IMR-90 (cell line): ENCODE measurements around the gene SLIT3. TPM values are rescaled to one million over a fixed set of nuclear protein-coding genes. Genes with fewer than 3 reads are reported as not detected.

ENCODE experiments used
- ATAC-seq: fragments of 200-7000 bp; cut with Tn5 transposase; 2 replicates; pipeline ENCODE4 v1.9.1; 2020; ENCODE audit warnings: low read depth, mild to moderate bottlenecking, moderate library complexity
- BruUV-seq: library from RNA; stranded (reverse); fragments of 400-500 nt; replicated peaks from 2 replicates; lab custom pipeline; 2021; lab: Mats Ljungman, UMichigan
- CTCF ChIA-PET: fragments of 300-600 bp; formaldehyde crosslinking; extraction: SDS; loops from one replicate; lab custom pipeline; 2021; ENCODE audit warnings: antibody characterized with exemption; lab: Yijun Ruan, JAX
- POLR2A ChIA-PET: fragments of 300-600 bp; sonication (Branson Sonifier 250); formaldehyde crosslinking; loops from one replicate; lab custom pipeline; 2022; ENCODE audit warnings: antibody characterized with exemption; ENCODE audit not compliant: unreplicated experiment; lab: Charles Lee
- DNase-seq: peaks from one replicate; pipeline ENCODE4 v3.0.0; 2013
- H2AFZ ChIP-seq: replicated peaks from 2 replicates; pipeline ENCODE3; 2013; ENCODE audit warnings: low read length, mild to moderate bottlenecking; ENCODE audit not compliant: poor library complexity
- H2AK5ac ChIP-seq: 2 replicates; pipeline ENCODE4 v1.6.1; 2013; ENCODE audit warnings: low read depth, low read length, inconsistent platforms
- H2AK9ac ChIP-seq: replicated peaks from 2 replicates; pipeline ENCODE3; 2013; ENCODE audit warnings: mild to moderate bottlenecking, low read depth, low read length, moderate library complexity; ENCODE audit not compliant: poor library complexity
- H2BK120ac ChIP-seq: 2 replicates; pipeline ENCODE4 v1.6.1; 2013; ENCODE audit warnings: low read depth, low read length, inconsistent platforms
- H2BK15ac ChIP-seq: 3 replicates; pipeline ENCODE4 v1.6.1; 2013; ENCODE audit warnings: low read depth, low read length, inconsistent platforms
- H2BK20ac ChIP-seq: 2 replicates; pipeline ENCODE4 v1.6.1; 2013; ENCODE audit warnings: low read depth, mild to moderate bottlenecking, inconsistent platforms, low read length, moderate library complexity
- H2BK5ac ChIP-seq: 2 replicates; pipeline ENCODE4 v1.6.1; 2013; ENCODE audit warnings: mild to moderate bottlenecking, low read depth, low read length, inconsistent platforms; ENCODE audit not compliant: poor library complexity, severe bottlenecking
- H3K14ac ChIP-seq: replicated peaks from 2 replicates; pipeline ENCODE4 v1.6.1; 2013; ENCODE audit warnings: low read depth, low read length, inconsistent platforms
- H3K18ac ChIP-seq: 2 replicates; pipeline ENCODE4 v1.6.1; 2013; ENCODE audit warnings: low read depth, low read length, control low read depth
- H3K23ac ChIP-seq: 2 replicates; pipeline ENCODE4 v1.6.1; 2013; ENCODE audit warnings: low read depth, low read length, inconsistent platforms
- H3K27ac ChIP-seq: 2 replicates; pipeline ENCODE4 v1.5.1; 2013; ENCODE audit warnings: mild to moderate bottlenecking, control low read depth, low read length; ENCODE audit not compliant: insufficient read depth
- H3K27me3 ChIP-seq: 2 replicates; pipeline ENCODE4 v1.6.1; 2013; ENCODE audit warnings: low read length; ENCODE audit not compliant: control insufficient read depth, insufficient read depth
- H3K36me3 ChIP-seq: 2 replicates; pipeline ENCODE4 v1.6.1; 2013; ENCODE audit warnings: low read length, mixed read lengths; ENCODE audit not compliant: control insufficient read depth, insufficient read depth
- H3K4ac ChIP-seq: 2 replicates; pipeline ENCODE4 v1.6.1; 2013; ENCODE audit warnings: low read depth, low read length, inconsistent platforms
- H3K4me1 ChIP-seq: 2 replicates; pipeline ENCODE4 v1.6.1; 2013; ENCODE audit warnings: low read length, mixed read lengths; ENCODE audit not compliant: control insufficient read depth, insufficient read depth
- H3K4me2 ChIP-seq: 2 replicates; pipeline ENCODE4 v1.6.1; 2013; ENCODE audit warnings: low read depth, mild to moderate bottlenecking, control low read depth, low read length, moderate library complexity
- H3K4me3 ChIP-seq: 2 replicates; pipeline ENCODE4 v1.5.1; 2013; ENCODE audit warnings: low read depth, mild to moderate bottlenecking, control low read depth, low read length, moderate library complexity; ENCODE audit not compliant: insufficient read depth
- H3K56ac ChIP-seq: 2 replicates; pipeline ENCODE4 v1.6.1; 2013; ENCODE audit warnings: low read length, inconsistent platforms; ENCODE audit not compliant: insufficient read depth; ENCODE audit errors: extremely low read depth
- H3K79me1 ChIP-seq, 2 experiments: 2 replicates each; pipeline ENCODE4 v1.6.1; 2013; ENCODE audit warnings: low read length in 2 of 2, inconsistent platforms in 1 of 2, low read depth in 1 of 2
- H3K9ac ChIP-seq: 2 replicates; pipeline ENCODE4 v1.6.1; 2013; ENCODE audit warnings: low read depth, low read length, control low read depth
- H3K9me1 ChIP-seq: 2 replicates; pipeline ENCODE4 v1.6.1; 2013; ENCODE audit warnings: low read length, inconsistent platforms; ENCODE audit not compliant: insufficient read depth
- H3K9me3 ChIP-seq: 2 replicates; pipeline ENCODE4 v1.6.1; 2013; ENCODE audit warnings: low read length; ENCODE audit not compliant: control insufficient read depth, insufficient read depth
- H4K20me1 ChIP-seq: 2 replicates; pipeline ENCODE4 v1.6.1; 2013; ENCODE audit warnings: low read length, inconsistent platforms; ENCODE audit not compliant: insufficient read depth
- H4K5ac ChIP-seq: 2 replicates; pipeline ENCODE4 v1.6.1; 2013; ENCODE audit warnings: mild to moderate bottlenecking, low read depth, low read length, control low read depth
- H4K8ac ChIP-seq, 2 experiments: 2 replicates each; pipeline ENCODE4 v1.6.1; 2013; ENCODE audit warnings: low read depth in 2 of 2, low read length in 2 of 2, control low read depth in 1 of 2, inconsistent platforms in 1 of 2
- H4K91ac ChIP-seq: 2 replicates; pipeline ENCODE4 v1.6.1; 2013; ENCODE audit warnings: low read depth, low read length, inconsistent platforms; ENCODE audit not compliant: insufficient read depth
- BHLHE40 ChIP-seq: fragments of 150-350 bp; IDR thresholded peaks from 2 replicates; pipeline ENCODE4 v1.6.1; 2016; ENCODE audit warnings: mild to moderate bottlenecking, low read depth, low read length
- FOS ChIP-seq: fragments of 150-350 bp; IDR thresholded peaks from 2 replicates; pipeline ENCODE4 v1.6.1; 2016; ENCODE audit warnings: low read depth, low read length
- MAFK ChIP-seq: IDR thresholded peaks from 2 replicates; pipeline ENCODE4 v1.6.1; 2012; ENCODE audit warnings: low read depth, low read length, improper control_type of control experiment
- NFE2L2 ChIP-seq: fragments of 150-350 bp; IDR thresholded peaks from 2 replicates; pipeline ENCODE4 v1.6.1; 2016; ENCODE audit warnings: low read depth, mild to moderate bottlenecking, low read length
- POLR2A ChIP-seq: IDR thresholded peaks from 2 replicates; pipeline ENCODE4 v1.6.1; 2012; ENCODE audit warnings: mild to moderate bottlenecking, low read depth, low read length
- RCOR1 ChIP-seq: IDR thresholded peaks from 2 replicates; pipeline ENCODE4 v1.6.1; 2012; ENCODE audit warnings: mild to moderate bottlenecking, low read length, improper control_type of control experiment; ENCODE audit not compliant: insufficient replicate concordance
- RFX5 ChIP-seq: IDR thresholded peaks from 2 replicates; pipeline ENCODE4 v1.8.0; 2012; ENCODE audit warnings: low read depth, mild to moderate bottlenecking, low read length, moderate library complexity
- SMC3 ChIP-seq: fragments of 150-350 bp; IDR thresholded peaks from 2 replicates; pipeline ENCODE4 v1.6.1; 2016; ENCODE audit warnings: low read depth, mild to moderate bottlenecking, antibody characterized with exemption, low read length, moderate library complexity
- WGBS, 2 experiments: methylation state at CpG; one replicate each; pipeline versions ENCODE4 v1.1.5 to v1.1.7; 2013; ENCODE audit warnings: missing lambda C conversion rate in 2 of 2; ENCODE audit not compliant: insufficient read length in 1 of 2; ENCODE audit errors: extremely low coverage in 2 of 2; 5-methylcytosine and 5-hydroxymethylcytosine counted together
- dilution Hi-C: fragments of 300-500 bp; cut with HindIII; formaldehyde crosslinking; loops from one replicate; pipeline ENCODE4 v1.14.3; 2018; ENCODE audit warnings: low sequenced_read_pairs; ENCODE audit not compliant: unreplicated experiment
- in situ Hi-C: fragments of 300-500 bp; cut with MboI; formaldehyde crosslinking; loops from 3 replicates; pipeline ENCODE4 v1.14.3; 2019; ENCODE audit warnings: low sequenced_read_pairs, inconsistent platforms, mixed read lengths
- intact Hi-C: fragments of 100-400 bp; cut with micrococcal nuclease; formaldehyde crosslinking; loops from 2 replicates; pipeline ENCODE4 v1.10.0; 2022
- polyA plus RNA-seq, 3 experiments: library from polyadenylated mRNA; depleted of rRNA; stranded (reverse); fragments of >200 nt; gene quantifications; 2 replicates each; pipeline ENCODE4 v1.2.3, GENCODE V29; 2012; ENCODE audit warnings: low replicate concordance in 1 of 3
- total RNA-seq: library from RNA; depleted of rRNA; stranded (reverse); fragments of >200 nt; gene quantifications from 2 replicates; pipeline ENCODE4 v1.2.3, GENCODE V29; 2012
- TF ChIP-seq, protein P1 (sequence below): conservative IDR thresholded peaks from 2 replicates; pipeline ENCODE4 v1.5.1; 2012; ENCODE audit warnings: mild to moderate bottlenecking, low read depth, low read length, improper control_type of control experiment
- TF ChIP-seq, protein P2 (sequence below): fragments of 150-350 bp; IDR thresholded peaks from 2 replicates; pipeline ENCODE4 v1.6.1; 2016; ENCODE audit warnings: low read depth, mild to moderate bottlenecking, low read length, moderate library complexity, borderline replicate concordance

Gene SLIT3
- total and polyA plus RNA-seq, 2 of the 4 experiments (the other 2 are of a cell fraction): 0.18 to 0.50 TPM

DNA sequence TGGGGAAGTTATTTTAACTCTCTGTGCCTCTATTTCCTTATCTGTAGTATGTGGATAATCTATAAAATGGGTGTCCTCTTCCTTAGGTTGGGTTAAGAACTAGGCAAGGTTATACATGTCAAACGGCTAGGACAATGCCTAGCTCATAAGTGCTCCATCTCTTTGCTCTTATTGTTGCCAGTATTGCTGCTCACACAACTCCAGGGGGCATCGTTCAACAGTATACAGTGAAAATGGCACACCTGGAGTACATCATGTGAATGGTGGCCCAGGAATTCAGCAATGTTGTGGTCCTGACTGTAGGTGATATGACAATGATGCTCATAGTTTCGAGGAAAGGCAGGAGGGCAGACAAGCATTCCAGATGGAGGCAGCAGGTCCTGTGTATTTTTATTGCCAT lies 30.1 kb downstream of the SLIT3 start:
- Histone ChIP-seq H2BK5ac (no peak overlapping the region), H3K9me3 (no peaks in the 10 kb centered on the region)
- intact Hi-C loops: no loop called here

More for the DNA sequence above, 30.1 kb downstream of the SLIT3 start:
- H3K36me3 ChIP-seq: no peaks in the 10 kb centered on the region
- no peak overlapping the region for H4K5ac ChIP-seq
- no peak overlapping the region for H4K91ac ChIP-seq
- no peak overlapping the region for H3K4me2 ChIP-seq
- no peak overlapping the region for H2BK120ac ChIP-seq
- no peak overlapping the region for H2AFZ ChIP-seq
- H3K4me1 ChIP-seq: no peaks in the 10 kb centered on the region
- H3K27me3 ChIP-seq: no peaks in the 10 kb centered on the region
- H3K4ac ChIP-seq: no peak overlapping the region
- DNase-seq: no peak
- 67% methylated on average over 1 of the region's 3 CpGs; no CpG with 5 or more reads in 1 of the 2 experiments for WGBS, 2 experiments
- H3K56ac ChIP-seq: no peak overlapping the region
- H3K23ac ChIP-seq: no peak overlapping the region
- H3K14ac ChIP-seq: no peak overlapping the region
- H3K27ac ChIP-seq: no peak overlapping the region
- TF ChIP-seq SMC3 (no peak), POLR2A (no peak), RFX5 (no peak), MAFK (no peak), BHLHE40 (no peak), FOS (no peak), RCOR1 (no peak), NFE2L2 (no peak)
- TF ChIP-seq, protein P1, sequence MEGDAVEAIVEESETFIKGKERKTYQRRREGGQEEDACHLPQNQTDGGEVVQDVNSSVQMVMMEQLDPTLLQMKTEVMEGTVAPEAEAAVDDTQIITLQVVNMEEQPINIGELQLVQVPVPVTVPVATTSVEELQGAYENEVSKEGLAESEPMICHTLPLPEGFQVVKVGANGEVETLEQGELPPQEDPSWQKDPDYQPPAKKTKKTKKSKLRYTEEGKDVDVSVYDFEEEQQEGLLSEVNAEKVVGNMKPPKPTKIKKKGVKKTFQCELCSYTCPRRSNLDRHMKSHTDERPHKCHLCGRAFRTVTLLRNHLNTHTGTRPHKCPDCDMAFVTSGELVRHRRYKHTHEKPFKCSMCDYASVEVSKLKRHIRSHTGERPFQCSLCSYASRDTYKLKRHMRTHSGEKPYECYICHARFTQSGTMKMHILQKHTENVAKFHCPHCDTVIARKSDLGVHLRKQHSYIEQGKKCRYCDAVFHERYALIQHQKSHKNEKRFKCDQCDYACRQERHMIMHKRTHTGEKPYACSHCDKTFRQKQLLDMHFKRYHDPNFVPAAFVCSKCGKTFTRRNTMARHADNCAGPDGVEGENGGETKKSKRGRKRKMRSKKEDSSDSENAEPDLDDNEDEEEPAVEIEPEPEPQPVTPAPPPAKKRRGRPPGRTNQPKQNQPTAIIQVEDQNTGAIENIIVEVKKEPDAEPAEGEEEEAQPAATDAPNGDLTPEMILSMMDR: no peak
- TF ChIP-seq, protein P2, sequence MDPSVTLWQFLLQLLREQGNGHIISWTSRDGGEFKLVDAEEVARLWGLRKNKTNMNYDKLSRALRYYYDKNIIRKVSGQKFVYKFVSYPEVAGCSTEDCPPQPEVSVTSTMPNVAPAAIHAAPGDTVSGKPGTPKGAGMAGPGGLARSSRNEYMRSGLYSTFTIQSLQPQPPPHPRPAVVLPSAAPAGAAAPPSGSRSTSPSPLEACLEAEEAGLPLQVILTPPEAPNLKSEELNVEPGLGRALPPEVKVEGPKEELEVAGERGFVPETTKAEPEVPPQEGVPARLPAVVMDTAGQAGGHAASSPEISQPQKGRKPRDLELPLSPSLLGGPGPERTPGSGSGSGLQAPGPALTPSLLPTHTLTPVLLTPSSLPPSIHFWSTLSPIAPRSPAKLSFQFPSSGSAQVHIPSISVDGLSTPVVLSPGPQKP: no peak
- H4K8ac ChIP-seq: no peak overlapping the region
- H4K20me1 ChIP-seq: no peaks in the 10 kb centered on the region
- no TSS peak for BruUV-seq
- no peak overlapping the region for H2BK15ac ChIP-seq
- dilution Hi-C loops (no loop called here), in situ Hi-C loops (no loop called here)
- H3K9ac ChIP-seq: no peak overlapping the region
- no peaks in the 10 kb centered on the region for H3K79me1 ChIP-seq
- H3K9me1 ChIP-seq: no peaks in the 10 kb centered on the region; the same call in 1 of the 2 replicates
- H3K4me3 ChIP-seq: no peak overlapping the region
- no peak overlapping the region for H2AK5ac ChIP-seq
- no peak for ATAC-seq
- ChIA-PET POLR2A (no interaction called here), CTCF (no interaction called here)
- no peak overlapping the region for H3K18ac ChIP-seq
- no peak overlapping the region for H2BK20ac ChIP-seq
- no peak overlapping the region for H2AK9ac ChIP-seq
